ENCODE data around the gene PHRF1. TPM values are rescaled to one million over a fixed set of nuclear protein-coding genes. Genes with fewer than 3 reads are reported as not detected.

Gene PHRF1
- total RNA-seq, 2 donors from 2014 or later = 12.4 to 14.2 TPM

DNA sequence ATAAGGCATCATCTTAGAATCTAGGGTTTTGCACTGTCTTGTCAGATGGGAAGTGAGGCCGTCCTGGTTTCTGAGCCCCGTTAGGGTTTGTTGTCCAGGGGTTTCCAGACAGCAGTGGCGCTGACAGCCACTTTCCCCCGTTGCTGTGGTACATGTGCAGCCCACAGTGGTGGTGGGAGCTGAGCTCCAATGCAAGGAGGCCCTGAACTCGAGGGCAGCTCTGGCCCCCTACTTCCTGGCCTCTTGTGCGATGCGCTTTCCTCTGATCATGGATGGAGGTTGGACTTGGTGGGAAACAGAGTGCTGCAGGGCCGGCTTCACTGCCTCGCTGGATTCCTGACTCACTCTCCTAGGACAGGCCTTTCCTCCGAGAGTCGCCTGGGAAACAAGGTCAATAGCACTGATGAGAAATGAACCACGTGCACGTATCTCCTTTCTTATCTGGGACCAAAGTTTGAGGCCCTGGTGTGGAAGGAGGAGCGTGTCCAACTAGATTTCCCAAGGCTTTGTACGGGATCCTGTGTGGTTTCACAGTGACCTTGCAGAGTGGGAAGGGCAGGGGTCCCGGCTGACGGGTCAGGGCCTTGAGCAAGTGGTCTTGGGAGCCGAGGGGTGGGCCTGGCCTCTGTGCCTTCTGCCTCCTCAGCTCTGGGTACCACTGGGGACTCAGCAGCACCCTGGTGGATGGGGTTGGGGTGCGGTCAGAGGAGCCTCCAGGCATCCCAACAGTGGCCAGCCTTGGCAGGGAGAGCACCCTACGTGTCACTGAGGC lies 3.7 kb downstream of the PHRF1 start:
- Histone ChIP-seq H3K4me1 (peaks cover 0 to 57% of the 10 kb centered on the region in 2 donors), H3K27ac (peak overlapping the region; percentile 29 to 59)
- TF ChIP-seq, protein P1, sequence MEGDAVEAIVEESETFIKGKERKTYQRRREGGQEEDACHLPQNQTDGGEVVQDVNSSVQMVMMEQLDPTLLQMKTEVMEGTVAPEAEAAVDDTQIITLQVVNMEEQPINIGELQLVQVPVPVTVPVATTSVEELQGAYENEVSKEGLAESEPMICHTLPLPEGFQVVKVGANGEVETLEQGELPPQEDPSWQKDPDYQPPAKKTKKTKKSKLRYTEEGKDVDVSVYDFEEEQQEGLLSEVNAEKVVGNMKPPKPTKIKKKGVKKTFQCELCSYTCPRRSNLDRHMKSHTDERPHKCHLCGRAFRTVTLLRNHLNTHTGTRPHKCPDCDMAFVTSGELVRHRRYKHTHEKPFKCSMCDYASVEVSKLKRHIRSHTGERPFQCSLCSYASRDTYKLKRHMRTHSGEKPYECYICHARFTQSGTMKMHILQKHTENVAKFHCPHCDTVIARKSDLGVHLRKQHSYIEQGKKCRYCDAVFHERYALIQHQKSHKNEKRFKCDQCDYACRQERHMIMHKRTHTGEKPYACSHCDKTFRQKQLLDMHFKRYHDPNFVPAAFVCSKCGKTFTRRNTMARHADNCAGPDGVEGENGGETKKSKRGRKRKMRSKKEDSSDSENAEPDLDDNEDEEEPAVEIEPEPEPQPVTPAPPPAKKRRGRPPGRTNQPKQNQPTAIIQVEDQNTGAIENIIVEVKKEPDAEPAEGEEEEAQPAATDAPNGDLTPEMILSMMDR (IDR thresholded peaks at IDR 0.05) = no peak

DNA sequence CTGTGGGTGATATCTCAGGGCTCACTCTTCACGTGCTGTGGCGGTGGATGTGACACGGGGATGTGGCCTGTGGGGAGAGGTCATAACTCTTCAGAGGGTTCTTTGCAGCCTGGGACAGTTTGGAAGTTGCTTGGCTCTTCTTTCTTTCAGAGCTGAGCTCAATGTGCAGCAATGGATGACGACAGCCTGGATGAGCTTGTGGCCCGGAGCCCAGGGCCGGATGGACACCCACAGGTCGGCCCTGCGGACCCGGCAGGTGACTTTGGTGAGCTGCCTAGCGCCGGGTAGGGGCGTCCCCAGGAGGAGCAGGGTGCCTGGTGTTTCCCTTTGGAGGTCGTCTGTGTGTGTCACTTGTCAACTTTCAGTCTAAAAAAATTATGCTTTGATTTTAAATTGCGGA lies 5.1 kb downstream of the PHRF1 start:
- TF ChIP-seq, protein P1 (IDR thresholded peaks at IDR 0.05) = no peak
- H3K36me3 ChIP-seq = peaks cover 28% of the 10 kb centered on the region
- H3K4me1 ChIP-seq = peaks cover 0 to 51% of the 10 kb centered on the region in 2 donors
- no peaks in the 10 kb centered on the region for H3K27me3 ChIP-seq
- H3K9me3 ChIP-seq = no peaks in the 10 kb centered on the region
- H3K27ac ChIP-seq = peak overlapping the region; percentile 43 to 59
- DNase-seq (ENCODE audit: low spot score) = no peak
- H3K4me3 ChIP-seq = no peak overlapping the region

More for the DNA sequence above, 3.7 kb downstream of the PHRF1 start:
- H3K9me3 ChIP-seq = no peaks in the 10 kb centered on the region
- no peak overlapping the region for H3K4me3 ChIP-seq
- DNase-seq (ENCODE audit: low spot score) = no peak
- no peaks in the 10 kb centered on the region for H3K27me3 ChIP-seq
- H3K36me3 ChIP-seq = peaks cover 28% of the 10 kb centered on the region

DNA sequence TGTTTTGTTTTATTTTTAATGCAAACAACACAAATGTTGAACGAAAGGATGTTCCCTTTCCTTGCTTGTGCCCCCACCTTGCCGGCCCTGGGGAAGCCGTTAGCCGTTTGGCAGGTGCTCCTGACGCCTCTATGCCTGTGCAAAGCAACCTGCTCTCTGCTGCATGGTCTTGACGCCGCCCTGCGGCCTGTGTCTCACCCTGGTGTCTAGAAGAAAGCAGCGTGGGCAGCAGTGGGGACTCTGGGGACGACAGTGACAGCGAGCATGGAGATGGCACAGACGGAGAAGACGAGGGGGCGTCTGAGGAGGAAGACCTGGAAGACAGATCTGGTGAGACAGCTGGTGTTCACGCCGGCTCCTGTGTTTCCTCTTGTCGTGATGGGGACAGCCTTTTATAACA lies 5.5 kb downstream of the PHRF1 start:
- Histone ChIP-seq H3K4me3 (no peak overlapping the region), H3K27ac (peak overlapping the region; percentile 43 to 55), H3K4me1 (peaks cover 0 to 51% of the 10 kb centered on the region in 2 donors), H3K27me3 (no peaks in the 10 kb centered on the region), H3K36me3 (peaks cover 31% of the 10 kb centered on the region), H3K9me3 (no peaks in the 10 kb centered on the region)
- DNase-seq (ENCODE audit: low spot score) = no peak
- TF ChIP-seq, protein P1 (IDR thresholded peaks at IDR 0.05) = no peak

DNA sequence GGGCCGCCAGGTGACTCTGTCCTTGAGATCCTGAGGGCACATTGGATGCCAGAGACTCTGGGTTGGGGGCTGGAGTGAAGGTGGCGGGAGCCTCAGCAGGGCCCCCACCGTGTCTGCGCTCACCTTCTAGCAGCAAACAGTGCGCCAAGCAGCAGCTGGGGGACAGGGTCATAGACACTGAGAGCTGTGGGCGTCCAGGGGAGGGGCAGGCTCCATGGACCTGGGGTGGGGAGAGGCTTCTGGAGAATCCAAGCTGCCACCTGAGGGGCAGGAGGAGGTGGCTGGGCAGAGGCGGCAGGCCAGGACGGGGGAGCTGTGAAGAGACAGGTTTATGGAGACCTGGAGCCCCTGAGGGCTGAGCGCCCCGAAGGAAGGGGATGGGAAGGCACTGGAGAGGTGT lies 8.0 kb downstream of the PHRF1 start:
- H3K36me3 ChIP-seq = peaks cover 55% of the 10 kb centered on the region
- no peak for DNase-seq (ENCODE audit: low spot score)
- TF ChIP-seq, protein P1 (IDR thresholded peaks at IDR 0.05) = no peak

DNA sequence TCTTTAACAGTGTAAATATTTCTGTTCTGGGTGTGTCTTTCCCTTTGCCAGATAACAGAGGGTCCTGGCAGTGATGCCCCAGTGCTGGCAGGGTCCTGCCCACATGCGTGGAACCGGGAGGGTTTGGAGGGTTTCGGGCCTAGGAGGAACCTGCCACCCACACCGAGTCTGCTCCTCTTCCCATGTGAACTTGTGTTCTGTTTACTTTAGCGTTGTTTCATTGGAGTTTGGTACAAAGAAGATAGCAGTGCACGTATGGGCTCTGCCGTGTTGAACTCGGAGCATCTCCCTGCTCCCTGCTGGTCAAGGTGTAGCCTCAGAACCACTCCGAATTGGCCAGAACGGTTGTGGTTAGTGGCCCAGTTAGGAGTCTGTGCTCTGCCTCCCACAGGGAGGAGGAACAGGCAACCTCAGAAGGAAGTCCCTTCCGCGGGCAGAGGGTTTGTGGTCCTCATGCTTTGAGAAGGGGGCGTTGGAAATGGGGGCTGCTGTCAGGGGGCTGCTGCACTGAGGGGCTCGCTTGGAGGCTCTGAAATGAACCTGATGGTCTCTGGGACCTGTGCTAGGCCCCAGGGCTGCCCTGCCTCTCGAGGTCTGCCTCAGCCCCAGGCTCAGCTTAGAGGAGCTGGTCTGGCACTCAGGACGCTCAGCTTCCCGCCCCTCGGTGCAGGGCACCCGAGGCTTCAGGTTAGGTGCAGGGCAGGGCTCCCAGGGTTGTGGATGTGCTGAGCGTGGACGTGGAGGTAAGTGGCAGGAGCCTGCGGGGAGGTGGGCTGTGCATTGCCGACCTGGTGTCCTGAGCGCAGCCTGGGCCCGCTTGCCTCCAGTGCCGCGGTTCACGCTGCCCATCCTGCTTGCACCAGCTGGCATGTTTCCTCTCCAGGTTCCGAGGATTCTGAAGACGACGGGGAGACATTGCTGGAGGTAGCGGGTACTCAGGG lies 10.4 kb downstream of the PHRF1 start:
- no peak for DNase-seq (ENCODE audit: low spot score)
- peaks cover 63% of the 10 kb centered on the region for H3K36me3 ChIP-seq

More for the DNA sequence above, 8.0 kb downstream of the PHRF1 start:
- Histone ChIP-seq H3K27ac (no peak overlapping the region), H3K4me1 (peaks cover 0 to 26% of the 10 kb centered on the region in 2 donors), H3K4me3 (no peak overlapping the region), H3K27me3 (no peaks in the 10 kb centered on the region), H3K9me3 (no peaks in the 10 kb centered on the region)

More for the DNA sequence above, 10.4 kb downstream of the PHRF1 start:
- peaks cover 0 to 3% of the 10 kb centered on the region in 2 donors for H3K4me1 ChIP-seq
- no peak overlapping the region for H3K4me3 ChIP-seq
- TF ChIP-seq, protein P1 (IDR thresholded peaks at IDR 0.05) = no peak
- no peaks in the 10 kb centered on the region for H3K9me3 ChIP-seq
- H3K27me3 ChIP-seq = no peaks in the 10 kb centered on the region
- H3K27ac ChIP-seq = no peak overlapping the region

Measured in right atrium auricular region (tissue), 2 donors.